GM12891 (cell line): ENCODE results near the gene KHSRP.

Experiments used
- POLR2AphosphoS5 ChIP-seq: IDR thresholded peaks from 2 replicates; pipeline ENCODE4 v1.6.1; 2011; ENCODE audit warnings: low read depth, low read length, control low read depth
- TAF1 ChIP-seq: IDR thresholded peaks from 2 replicates; pipeline ENCODE4 v1.6.1; 2011; ENCODE audit warnings: low read depth, low read length, control low read depth

- TF ChIP-seq TAF1 (no peak), POLR2AphosphoS5 (no peak)
These were observed 21.8 kb upstream of the KHSRP start for GRCh38 chr19:6446452-6446851.
